ENCODE measurements around the gene CEP250.

The CEP250 gene

GRCh38 chr20:35474303-35474871 is 19.0 kb downstream of the CEP250 start:
- Histone ChIP-seq H3F3A (ENCODE audit: low read depth) (no peaks in the 10 kb centered on the region), H3K9me3 (ENCODE audit: insufficient read depth, low read depth, low read length) (no peaks in the 10 kb centered on the region), H2AFZ (ENCODE audit: low read length) (no peak overlapping the region), H3K4me3 (ENCODE audit: low read length, poor library complexity, severe bottlenecking) (no peak overlapping the region), H3K9me2 (replicated peaks; ENCODE audit: low read depth, low read length) (no peaks in the 10 kb centered on the region), H3K4me1 (ENCODE audit: insufficient read depth, low read length, poor library complexity, severe bottlenecking) (no peaks in the 10 kb centered on the region), H3K27me3 (ENCODE audit: insufficient read depth, low read length, poor library complexity, severe bottlenecking) (no peaks in the 10 kb centered on the region), H4K20me1 (ENCODE audit: insufficient read depth, low read length, poor library complexity, severe bottlenecking) (no peaks in the 10 kb centered on the region), H3K4me2 (ENCODE audit: low read depth, low read length, poor library complexity, severe bottlenecking) (no peak overlapping the region), H3K36me3 (ENCODE audit: insufficient read depth, low read length) (peaks cover 68% of the 10 kb centered on the region; the same call in 1 of the 2 replicates), H3K9ac (ENCODE audit: low read depth, low read length, poor library complexity, severe bottlenecking) (no peak overlapping the region), H3K79me2 (ENCODE audit: insufficient read depth, low read length) (no peaks in the 10 kb centered on the region)
- TF ChIP-seq, protein P1, sequence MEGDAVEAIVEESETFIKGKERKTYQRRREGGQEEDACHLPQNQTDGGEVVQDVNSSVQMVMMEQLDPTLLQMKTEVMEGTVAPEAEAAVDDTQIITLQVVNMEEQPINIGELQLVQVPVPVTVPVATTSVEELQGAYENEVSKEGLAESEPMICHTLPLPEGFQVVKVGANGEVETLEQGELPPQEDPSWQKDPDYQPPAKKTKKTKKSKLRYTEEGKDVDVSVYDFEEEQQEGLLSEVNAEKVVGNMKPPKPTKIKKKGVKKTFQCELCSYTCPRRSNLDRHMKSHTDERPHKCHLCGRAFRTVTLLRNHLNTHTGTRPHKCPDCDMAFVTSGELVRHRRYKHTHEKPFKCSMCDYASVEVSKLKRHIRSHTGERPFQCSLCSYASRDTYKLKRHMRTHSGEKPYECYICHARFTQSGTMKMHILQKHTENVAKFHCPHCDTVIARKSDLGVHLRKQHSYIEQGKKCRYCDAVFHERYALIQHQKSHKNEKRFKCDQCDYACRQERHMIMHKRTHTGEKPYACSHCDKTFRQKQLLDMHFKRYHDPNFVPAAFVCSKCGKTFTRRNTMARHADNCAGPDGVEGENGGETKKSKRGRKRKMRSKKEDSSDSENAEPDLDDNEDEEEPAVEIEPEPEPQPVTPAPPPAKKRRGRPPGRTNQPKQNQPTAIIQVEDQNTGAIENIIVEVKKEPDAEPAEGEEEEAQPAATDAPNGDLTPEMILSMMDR (conservative IDR thresholded peaks at IDR 0.05; ENCODE audit: low read length): no peak
- no peak for TF ChIP-seq EZH2phosphoT487 (IDR thresholded peaks at IDR 0.05; ENCODE audit: borderline replicate concordance)

- Histone ChIP-seq H3K27me3 (ENCODE audit: insufficient read depth, low read length, poor library complexity, severe bottlenecking) (no peaks in the 10 kb centered on the region), H3K36me3 (ENCODE audit: insufficient read depth, low read length) (peaks cover 71% of the 10 kb centered on the region; the same call in 1 of the 2 replicates), H4K20me1 (ENCODE audit: insufficient read depth, low read length, poor library complexity, severe bottlenecking) (no peaks in the 10 kb centered on the region)
Observed at GRCh38 chr20:35476288-35476687, 20.9 kb downstream of the CEP250 start.

GRCh38 chr20:35478804-35479472 is 23.5 kb downstream of the CEP250 start:
- H4K20me1 ChIP-seq (ENCODE audit: insufficient read depth, low read length, poor library complexity, severe bottlenecking): no peaks in the 10 kb centered on the region
- H3K4me3 ChIP-seq (ENCODE audit: low read length, poor library complexity, severe bottlenecking): no peak overlapping the region
- H3F3A ChIP-seq (ENCODE audit: low read depth): no peaks in the 10 kb centered on the region
- no peak overlapping the region for H3K4me2 ChIP-seq (ENCODE audit: low read depth, low read length, poor library complexity, severe bottlenecking)
- H3K27me3 ChIP-seq (ENCODE audit: insufficient read depth, low read length, poor library complexity, severe bottlenecking): no peaks in the 10 kb centered on the region
- H3K36me3 ChIP-seq (ENCODE audit: insufficient read depth, low read length): peaks cover 51% of the 10 kb centered on the region; the same call in 1 of the 2 replicates
- no peak overlapping the region for H2AFZ ChIP-seq (ENCODE audit: low read length)
- TF ChIP-seq, protein P1 (conservative IDR thresholded peaks at IDR 0.05; ENCODE audit: low read length): peak; percentile 65
- TF ChIP-seq EZH2phosphoT487 (IDR thresholded peaks at IDR 0.05; ENCODE audit: borderline replicate concordance): no peak
- no peaks in the 10 kb centered on the region for H3K9me2 ChIP-seq (replicated peaks; ENCODE audit: low read depth, low read length)
- no peaks in the 10 kb centered on the region for H3K4me1 ChIP-seq (ENCODE audit: insufficient read depth, low read length, poor library complexity, severe bottlenecking)
- no peaks in the 10 kb centered on the region for H3K79me2 ChIP-seq (ENCODE audit: insufficient read depth, low read length)
- no peak overlapping the region for H3K9ac ChIP-seq (ENCODE audit: low read depth, low read length, poor library complexity, severe bottlenecking)
- H3K9me3 ChIP-seq (ENCODE audit: insufficient read depth, low read depth, low read length): peaks cover 1% of the 10 kb centered on the region; the same call in 1 of the 2 replicates

More at GRCh38 chr20:35476288-35476687, 20.9 kb downstream of the CEP250 start:
- Histone ChIP-seq H3F3A (ENCODE audit: low read depth) (no peaks in the 10 kb centered on the region), H3K4me3 (ENCODE audit: low read length, poor library complexity, severe bottlenecking) (no peak overlapping the region), H3K9me2 (replicated peaks; ENCODE audit: low read depth, low read length) (no peaks in the 10 kb centered on the region), H3K79me2 (ENCODE audit: insufficient read depth, low read length) (no peaks in the 10 kb centered on the region), H3K9me3 (ENCODE audit: insufficient read depth, low read depth, low read length) (no peaks in the 10 kb centered on the region), H3K9ac (ENCODE audit: low read depth, low read length, poor library complexity, severe bottlenecking) (no peak overlapping the region), H3K4me1 (ENCODE audit: insufficient read depth, low read length, poor library complexity, severe bottlenecking) (no peaks in the 10 kb centered on the region), H2AFZ (ENCODE audit: low read length) (no peak overlapping the region), H3K4me2 (ENCODE audit: low read depth, low read length, poor library complexity, severe bottlenecking) (no peak overlapping the region)
- no peak for TF ChIP-seq EZH2phosphoT487 (IDR thresholded peaks at IDR 0.05; ENCODE audit: borderline replicate concordance)
- TF ChIP-seq, protein P1 (conservative IDR thresholded peaks at IDR 0.05; ENCODE audit: low read length): no peak

Measured in Loucy (cell line).